Immature natural killer cell (primary cell): ENCODE data around the gene CD274. TPM values are rescaled to one million over a fixed set of nuclear protein-coding genes. Genes with fewer than 3 reads are reported as not detected.
A peak's percentile ranks its signal among the peaks of the same experiment; 100 is the strongest.

Experiments used
- DNase-seq, 3 donors: peaks; one replicate each; pipeline ENCODE4 v3.0.0; 2022; ENCODE audit warnings: mixed read lengths in 1 of 3
- H3K27ac Mint-ChIP-seq, 6 donors: one replicate each; pipeline ENCODE4 v1.8.0; 2020; ENCODE audit warnings: mixed read lengths in 6 of 6, mild to moderate bottlenecking in 5 of 6, inconsistent platforms in 4 of 6, moderate library complexity in 3 of 6
- H3K27me3 Mint-ChIP-seq, 3 donors: one replicate each; pipeline ENCODE4 v1.8.0; 2020 to 2021; ENCODE audit warnings: low read depth in 3 of 3, mild to moderate bottlenecking in 3 of 3, mixed read lengths in 3 of 3, moderate library complexity in 3 of 3, inconsistent platforms in 1 of 3
- H3K36me3 Mint-ChIP-seq, 3 donors: one replicate each; pipeline ENCODE4 v1.8.0; 2020; ENCODE audit warnings: mixed read lengths in 3 of 3, inconsistent platforms in 2 of 3, mild to moderate bottlenecking in 2 of 3
- H3K4me1 Mint-ChIP-seq, 2 donors: one replicate each; pipeline ENCODE4 v1.8.0; 2020; ENCODE audit warnings: inconsistent platforms in 2 of 2, mild to moderate bottlenecking in 2 of 2, mixed read lengths in 2 of 2, moderate library complexity in 1 of 2
- H3K4me3 Mint-ChIP-seq, 5 donors: one replicate each; pipeline ENCODE4 v1.8.0; 2020; ENCODE audit warnings: mild to moderate bottlenecking in 5 of 5, mixed read lengths in 5 of 5, inconsistent platforms in 3 of 5, moderate library complexity in 3 of 5
- H3K9me3 Mint-ChIP-seq, 6 donors: one replicate each; pipeline ENCODE4 v1.8.0; 2020; ENCODE audit warnings: mild to moderate bottlenecking in 6 of 6, mixed read lengths in 6 of 6, inconsistent platforms in 4 of 6, moderate library complexity in 3 of 6
- polyA plus RNA-seq, 3 donors: library from polyadenylated mRNA; unstranded; fragments of 300-500 nt; fragmentation: Illumina TruSeq; gene quantifications; one replicate each; pipeline ENCODE4 v1.2.3, GENCODE V29; 2021

The CD274 gene
- 1 to 10 TPM; 1.5 to 3.1 (median 2.4) TPM for polyA plus RNA-seq

DNA sequence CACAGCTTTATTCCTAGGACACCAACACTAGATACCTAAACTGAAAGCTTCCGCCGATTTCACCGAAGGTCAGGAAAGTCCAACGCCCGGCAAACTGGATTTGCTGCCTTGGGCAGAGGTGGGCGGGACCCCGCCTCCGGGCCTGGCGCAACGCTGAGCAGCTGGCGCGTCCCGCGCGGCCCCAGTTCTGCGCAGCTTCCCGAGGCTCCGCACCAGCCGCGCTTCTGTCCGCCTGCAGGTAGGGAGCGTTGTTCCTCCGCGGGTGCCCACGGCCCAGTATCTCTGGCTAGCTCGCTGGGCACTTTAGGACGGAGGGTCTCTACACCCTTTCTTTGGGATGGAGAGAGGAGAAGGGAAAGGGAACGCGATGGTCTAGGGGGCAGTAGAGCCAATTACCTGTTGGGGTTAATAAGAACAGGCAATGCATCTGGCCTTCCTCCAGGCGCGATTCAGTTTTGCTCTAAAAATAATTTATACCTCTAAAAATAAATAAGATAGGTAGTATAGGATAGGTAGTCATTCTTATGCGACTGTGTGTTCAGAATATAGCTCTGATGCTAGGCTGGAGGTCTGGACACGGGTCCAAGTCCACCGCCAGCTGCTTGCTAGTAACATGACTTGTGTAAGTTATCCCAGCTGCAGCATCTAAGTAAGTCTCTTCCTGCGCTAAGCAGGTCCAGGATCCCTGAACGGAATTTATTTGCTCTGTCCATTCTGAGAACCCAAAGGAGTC is at the start of gene CD274:
Gene CD274 (plus strand): TSS at position 184 of the 733 bp plus-strand sequence. CDS start 5,572 bp downstream, outside the sequence.
- Mint-ChIP-seq H3K4me1 (peaks cover 20 to 36% of the 10 kb centered on the region in 2 donors), H3K4me3 (peak within 1 kb of the TSS; percentile 91 to 94 (median 92)), H3K9me3 (no peaks in the 10 kb centered on the region), H3K27me3 (peaks cover 0 to 6% (median 2%) of the 10 kb centered on the region in 3 donors), H3K36me3 (peaks cover 0 to 4% (median 0%) of the 10 kb centered on the region in 3 donors), H3K27ac (peak within 1 kb of the TSS; percentile 88 to 94 (median 92))
- peak; percentile 79 to 81 (median 81) for DNase-seq

DNA sequence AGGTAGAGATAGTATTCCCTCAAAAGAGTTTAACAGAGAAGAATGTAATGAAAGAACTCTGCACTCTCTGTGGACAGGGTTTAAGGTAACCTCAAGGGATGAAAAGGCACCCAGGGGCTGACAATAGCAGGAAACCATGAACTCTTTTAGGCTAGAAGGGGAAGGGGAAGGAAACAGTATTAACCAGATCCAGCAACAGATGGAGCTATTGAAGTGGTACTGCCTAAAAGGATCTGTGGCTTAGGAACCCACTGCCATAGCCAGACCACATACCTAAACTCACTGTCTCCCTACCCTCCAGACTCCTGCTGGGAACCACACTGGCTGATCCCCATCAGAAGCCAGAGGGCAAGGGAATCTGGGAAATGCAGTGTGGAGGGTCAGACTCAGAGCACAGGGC is 48.1 kb upstream of the CD274 start:
- Mint-ChIP-seq H3K4me1 (peaks cover 14 to 26% of the 10 kb centered on the region in 2 donors), H3K9me3 (peaks cover 2 to 15% (median 12%) of the 10 kb centered on the region in 6 donors), H3K27me3 (peaks cover 0 to 4% (median 2%) of the 10 kb centered on the region in 3 donors), H3K36me3 (peaks cover 4 to 18% (median 9%) of the 10 kb centered on the region in 3 donors), H3K4me3 (no peak overlapping the region), H3K27ac (peak overlapping the region in 1 of 6 donors; percentile 65)
- no peak for DNase-seq

DNA sequence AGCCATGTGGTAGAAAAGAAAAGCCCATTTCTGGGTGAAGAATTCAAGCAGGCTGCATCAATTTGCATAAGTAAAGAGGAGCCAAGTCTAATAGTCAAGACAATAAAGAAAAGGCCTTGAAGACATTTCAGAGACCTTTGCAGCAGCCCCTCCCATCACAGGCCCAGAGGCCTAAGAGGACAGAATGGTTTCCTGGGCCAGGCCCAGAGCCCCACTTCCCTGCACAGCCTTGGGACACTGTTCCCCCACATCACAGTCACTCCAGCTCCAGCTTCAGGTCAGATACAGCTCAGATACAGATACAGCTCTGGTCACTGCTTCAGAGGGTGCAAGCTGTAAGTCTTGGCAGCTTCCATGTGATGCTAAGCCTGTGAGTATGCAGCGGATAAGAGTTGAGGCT is 41.7 kb upstream of the CD274 start:
- H3K4me1 Mint-ChIP-seq = peaks cover 9 to 10% of the 10 kb centered on the region in 2 donors
- H3K27ac Mint-ChIP-seq = no peak overlapping the region
- H3K4me3 Mint-ChIP-seq = no peak overlapping the region
- no peak for DNase-seq
- H3K36me3 Mint-ChIP-seq = peaks cover 21 to 41% (median 36%) of the 10 kb centered on the region in 3 donors
- peaks cover 0 to 6% (median 0%) of the 10 kb centered on the region in 3 donors for H3K27me3 Mint-ChIP-seq
- H3K9me3 Mint-ChIP-seq = peaks cover 7 to 35% (median 19%) of the 10 kb centered on the region in 6 donors

DNA sequence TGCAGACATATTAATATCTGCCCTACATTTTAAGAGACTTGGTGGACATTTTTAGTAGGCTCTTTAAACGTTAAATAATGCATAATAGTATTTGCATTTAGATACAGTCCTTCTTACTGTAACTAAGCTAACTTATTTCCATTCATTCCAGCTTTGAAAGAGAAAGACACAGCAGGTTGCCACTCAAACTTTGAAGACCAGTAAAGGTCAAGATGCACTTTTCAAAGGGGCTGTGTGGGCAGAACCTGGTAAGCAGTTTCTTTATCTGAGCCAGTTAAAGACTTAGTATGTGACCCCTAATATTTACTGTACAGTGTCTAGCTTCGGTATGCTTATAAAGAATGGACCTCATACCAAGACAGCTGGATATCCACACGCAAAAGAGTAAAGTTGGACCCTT is 33.4 kb upstream of the CD274 start:
- H3K4me3 Mint-ChIP-seq = no peak overlapping the region
- H3K9me3 Mint-ChIP-seq = no peaks in the 10 kb centered on the region
- no peaks in the 10 kb centered on the region for H3K27me3 Mint-ChIP-seq
- no peak for DNase-seq
- H3K27ac Mint-ChIP-seq = no peak overlapping the region
- peaks cover 12 to 30% (median 18%) of the 10 kb centered on the region in 3 donors for H3K36me3 Mint-ChIP-seq
- peaks cover 0 to 8% of the 10 kb centered on the region in 2 donors for H3K4me1 Mint-ChIP-seq

GRCh38 chr9:5418481-5418880 is 31.9 kb upstream of the CD274 start:
- H3K27ac Mint-ChIP-seq = no peak overlapping the region
- no peak for DNase-seq
- H3K27me3 Mint-ChIP-seq = no peaks in the 10 kb centered on the region
- peaks cover 9 to 19% (median 13%) of the 10 kb centered on the region in 3 donors for H3K36me3 Mint-ChIP-seq
- no peak overlapping the region for H3K4me3 Mint-ChIP-seq
- no peaks in the 10 kb centered on the region for H3K9me3 Mint-ChIP-seq
- H3K4me1 Mint-ChIP-seq = peaks cover 0 to 8% of the 10 kb centered on the region in 2 donors

DNA sequence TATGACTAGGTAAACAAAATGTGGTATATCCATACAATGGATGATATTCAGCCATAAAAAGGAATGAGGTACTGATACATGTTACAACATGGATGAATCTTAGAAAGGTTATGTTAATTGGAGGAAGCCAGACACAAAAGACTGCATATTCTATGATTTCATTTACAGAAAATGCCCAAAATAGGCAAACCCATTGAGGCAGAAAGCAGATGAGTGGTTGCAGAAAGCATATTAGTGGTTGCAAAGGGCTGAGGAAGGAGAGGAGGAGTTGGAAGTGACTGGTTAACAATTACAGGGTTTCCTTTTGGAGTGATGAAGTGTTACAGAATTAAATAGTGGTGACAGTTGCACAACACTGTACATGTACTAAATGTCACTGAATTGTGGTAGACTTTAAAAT is 30.4 kb upstream of the CD274 start:
- H3K9me3 Mint-ChIP-seq = no peaks in the 10 kb centered on the region
- no peak overlapping the region for H3K4me3 Mint-ChIP-seq
- peaks cover 3 to 16% (median 4%) of the 10 kb centered on the region in 3 donors for H3K36me3 Mint-ChIP-seq
- peak overlapping the region in 1 of 6 donors; percentile 57 for H3K27ac Mint-ChIP-seq
- H3K4me1 Mint-ChIP-seq = peaks cover 0 to 8% of the 10 kb centered on the region in 2 donors
- DNase-seq = no peak
- no peaks in the 10 kb centered on the region for H3K27me3 Mint-ChIP-seq

- Mint-ChIP-seq H3K4me3 (no peak overlapping the region), H3K27me3 (no peaks in the 10 kb centered on the region), H3K4me1 (no peaks in the 10 kb centered on the region), H3K36me3 (peaks cover 0 to 16% (median 0%) of the 10 kb centered on the region in 3 donors), H3K9me3 (no peaks in the 10 kb centered on the region), H3K27ac (peak overlapping the region in 1 of 6 donors; percentile 25)
- DNase-seq = no peak
These were observed 29.2 kb upstream of the CD274 start for GRCh38 chr9:5421163-5421562.

DNA sequence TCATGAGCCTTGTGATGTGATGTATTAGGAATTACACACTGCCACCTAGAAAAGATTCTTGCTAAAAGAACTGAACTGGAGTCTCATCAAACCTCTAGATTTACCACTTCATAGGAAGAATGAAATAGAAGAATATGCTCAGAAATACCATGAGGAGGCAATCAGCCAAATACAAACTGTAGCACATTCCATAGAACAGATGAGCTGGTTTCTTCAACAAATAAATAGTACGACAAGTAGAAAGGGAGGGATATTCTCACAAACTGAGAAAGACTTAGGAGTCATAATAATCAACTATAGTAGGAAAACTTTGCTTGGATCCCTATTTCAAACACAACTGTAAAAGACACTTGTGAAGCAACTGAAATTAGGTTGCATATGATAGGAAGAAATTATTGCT is 28.1 kb upstream of the CD274 start:
- H3K27ac Mint-ChIP-seq = peak overlapping the region in 1 of 6 donors; percentile 29
- no peaks in the 10 kb centered on the region for H3K4me1 Mint-ChIP-seq
- H3K4me3 Mint-ChIP-seq = no peak overlapping the region
- H3K27me3 Mint-ChIP-seq = no peaks in the 10 kb centered on the region
- no peaks in the 10 kb centered on the region for H3K9me3 Mint-ChIP-seq
- peaks cover 0 to 16% (median 0%) of the 10 kb centered on the region in 3 donors for H3K36me3 Mint-ChIP-seq
- DNase-seq = no peak

DNA sequence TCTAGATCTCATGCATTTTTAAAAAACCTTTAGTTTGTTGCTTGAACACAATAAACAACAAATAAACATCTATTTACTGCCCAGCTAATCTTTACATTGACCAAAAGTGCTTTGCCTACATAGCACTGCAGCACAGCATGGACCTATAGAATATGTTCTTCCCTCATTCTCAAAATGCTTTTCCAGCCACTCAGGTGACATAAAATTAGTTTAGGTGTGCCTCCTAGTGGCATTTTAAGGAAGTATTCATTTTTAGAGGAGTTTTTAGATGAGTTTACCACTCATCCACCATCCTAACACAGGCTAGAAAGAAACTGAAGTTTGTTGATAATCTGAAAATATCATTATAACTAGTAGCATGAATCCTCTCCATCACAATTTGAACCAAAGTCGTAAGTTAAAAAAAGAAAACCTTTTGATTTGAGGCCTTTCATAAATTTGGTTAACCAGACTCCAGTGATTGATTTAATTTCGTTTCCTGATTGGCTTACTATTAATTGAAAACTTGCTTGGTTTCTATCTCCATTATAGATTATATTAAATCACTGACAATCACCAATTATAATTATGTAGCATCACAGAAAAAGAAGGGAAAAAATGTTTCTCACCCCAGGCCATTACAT is 25.2 kb upstream of the CD274 start:
- no peaks in the 10 kb centered on the region for H3K9me3 Mint-ChIP-seq
- peak; percentile 26 to 45 (median 29) for DNase-seq
- H3K36me3 Mint-ChIP-seq = peaks cover 0 to under 1% (median 0%) of the 10 kb centered on the region in 3 donors
- H3K4me3 Mint-ChIP-seq = no peak overlapping the region
- H3K27me3 Mint-ChIP-seq = no peaks in the 10 kb centered on the region
- no peaks in the 10 kb centered on the region for H3K4me1 Mint-ChIP-seq
- no peak overlapping the region for H3K27ac Mint-ChIP-seq

DNA sequence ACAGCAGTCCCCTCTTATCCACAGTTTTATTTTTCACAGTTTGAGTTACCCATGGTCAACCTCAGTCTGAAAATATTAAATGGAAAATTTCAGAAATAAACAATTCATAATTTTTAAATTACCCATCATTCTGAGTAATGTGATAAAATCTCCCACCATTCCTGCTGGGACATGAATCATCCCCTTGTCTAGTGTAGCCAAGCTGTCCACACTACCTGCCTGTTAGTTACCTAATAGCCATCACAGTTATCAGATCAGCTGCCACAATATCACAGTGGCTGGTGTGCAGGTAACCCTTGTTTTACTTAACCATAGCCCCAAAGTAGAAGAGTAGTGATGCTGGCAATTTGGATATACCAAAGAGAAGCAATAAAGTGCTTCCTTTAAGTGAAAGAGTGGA is 23.3 kb upstream of the CD274 start:
- no peak for DNase-seq
- Mint-ChIP-seq H3K9me3 (no peaks in the 10 kb centered on the region), H3K4me1 (no peaks in the 10 kb centered on the region), H3K27ac (no peak overlapping the region), H3K27me3 (no peaks in the 10 kb centered on the region), H3K4me3 (no peak overlapping the region), H3K36me3 (peaks cover 7 to 9% (median 8%) of the 10 kb centered on the region in 3 donors)

DNA sequence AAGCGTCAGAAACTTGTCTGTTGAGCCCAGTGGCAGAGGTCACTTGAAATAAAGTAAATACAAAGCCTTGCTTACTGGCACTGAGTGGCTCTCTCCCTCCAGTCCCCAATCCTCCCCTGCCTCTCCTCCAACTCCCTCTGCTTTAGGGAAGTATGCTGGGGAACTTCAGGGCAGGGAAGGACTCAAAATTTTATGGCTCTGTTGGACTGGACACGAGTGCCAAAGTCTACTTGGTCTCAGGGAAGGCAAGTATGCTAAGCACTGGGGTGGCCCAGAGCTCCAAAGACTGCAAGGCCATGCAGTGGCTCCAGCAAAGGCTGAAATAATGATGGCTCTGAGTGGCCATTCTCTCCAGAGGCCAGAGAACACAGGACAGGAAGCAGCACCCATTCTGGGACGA is 22.2 kb upstream of the CD274 start:
- H3K27me3 Mint-ChIP-seq = peaks cover 0 to 3% (median 0%) of the 10 kb centered on the region in 3 donors
- H3K9me3 Mint-ChIP-seq = no peaks in the 10 kb centered on the region
- H3K27ac Mint-ChIP-seq = no peak overlapping the region
- no peaks in the 10 kb centered on the region for H3K4me1 Mint-ChIP-seq
- peaks cover 9 to 11% (median 10%) of the 10 kb centered on the region in 3 donors for H3K36me3 Mint-ChIP-seq
- H3K4me3 Mint-ChIP-seq = no peak overlapping the region
- DNase-seq = no peak

GRCh38 chr9:5428794-5429528 is 21.4 kb upstream of the CD274 start:
- no peak for DNase-seq
- Mint-ChIP-seq H3K36me3 (peaks cover 9 to 11% (median 10%) of the 10 kb centered on the region in 3 donors), H3K4me3 (no peak overlapping the region), H3K27me3 (peaks cover 0 to 3% (median 0%) of the 10 kb centered on the region in 3 donors), H3K9me3 (no peaks in the 10 kb centered on the region), H3K27ac (peak overlapping the region in 1 of 6 donors; percentile 40), H3K4me1 (no peaks in the 10 kb centered on the region)

- Mint-ChIP-seq H3K9me3 (no peaks in the 10 kb centered on the region), H3K27me3 (peaks cover 0 to 3% (median 0%) of the 10 kb centered on the region in 3 donors), H3K4me3 (no peak overlapping the region), H3K4me1 (peaks cover 0 to 1% of the 10 kb centered on the region in 2 donors), H3K27ac (peak overlapping the region in 1 of 6 donors; percentile 26), H3K36me3 (peaks cover 10 to 12% (median 11%) of the 10 kb centered on the region in 3 donors)
- no peak for DNase-seq
These were observed 20.3 kb upstream of the CD274 start for GRCh38 chr9:5429873-5430564.
